D721Med (cell line): ENCODE data around the gene TGFB2.

Experiments used
- DNase-seq: peaks from one replicate; pipeline ENCODE4 v3.0.0; 2011; ENCODE audit warnings: low spot score; ENCODE audit not compliant: insufficient read length
- FAIRE-seq: peaks from 2 replicates; lab custom pipeline; 2011; peaks lifted over from hg19 to GRCh38; lab: Jason Lieb, UNC
- TF ChIP-seq, protein P1 (sequence below): IDR thresholded peaks from 2 replicates; pipeline ENCODE4 v1.5.1; 2012; ENCODE audit warnings: mild to moderate bottlenecking, control low read depth; ENCODE audit not compliant: insufficient read depth; ENCODE audit errors: missing control alignments

TGFB2 gene

DNA sequence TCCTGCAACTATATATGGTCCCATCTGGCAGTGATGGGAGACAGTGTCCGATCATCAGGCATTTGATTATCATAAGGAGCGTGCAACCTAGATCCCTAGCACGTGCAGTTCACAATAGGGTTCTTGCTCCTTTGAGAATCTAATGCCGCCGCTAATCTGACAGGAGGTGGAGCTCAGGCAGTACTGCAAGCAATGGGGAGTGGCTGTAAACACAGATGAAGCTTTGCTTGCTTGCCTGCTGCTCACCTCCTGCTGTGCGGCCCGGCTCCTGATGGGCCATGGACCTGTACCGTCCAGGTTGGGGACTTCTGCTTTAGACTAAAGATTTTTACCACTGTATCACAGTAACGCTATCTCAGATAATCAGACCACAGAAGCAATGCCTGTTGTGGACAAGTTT, 63.8 kb downstream of the TGFB2 start:
- FAIRE-seq: no peak
- no peak for DNase-seq
- TF ChIP-seq, protein P1, sequence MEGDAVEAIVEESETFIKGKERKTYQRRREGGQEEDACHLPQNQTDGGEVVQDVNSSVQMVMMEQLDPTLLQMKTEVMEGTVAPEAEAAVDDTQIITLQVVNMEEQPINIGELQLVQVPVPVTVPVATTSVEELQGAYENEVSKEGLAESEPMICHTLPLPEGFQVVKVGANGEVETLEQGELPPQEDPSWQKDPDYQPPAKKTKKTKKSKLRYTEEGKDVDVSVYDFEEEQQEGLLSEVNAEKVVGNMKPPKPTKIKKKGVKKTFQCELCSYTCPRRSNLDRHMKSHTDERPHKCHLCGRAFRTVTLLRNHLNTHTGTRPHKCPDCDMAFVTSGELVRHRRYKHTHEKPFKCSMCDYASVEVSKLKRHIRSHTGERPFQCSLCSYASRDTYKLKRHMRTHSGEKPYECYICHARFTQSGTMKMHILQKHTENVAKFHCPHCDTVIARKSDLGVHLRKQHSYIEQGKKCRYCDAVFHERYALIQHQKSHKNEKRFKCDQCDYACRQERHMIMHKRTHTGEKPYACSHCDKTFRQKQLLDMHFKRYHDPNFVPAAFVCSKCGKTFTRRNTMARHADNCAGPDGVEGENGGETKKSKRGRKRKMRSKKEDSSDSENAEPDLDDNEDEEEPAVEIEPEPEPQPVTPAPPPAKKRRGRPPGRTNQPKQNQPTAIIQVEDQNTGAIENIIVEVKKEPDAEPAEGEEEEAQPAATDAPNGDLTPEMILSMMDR: no peak

DNA sequence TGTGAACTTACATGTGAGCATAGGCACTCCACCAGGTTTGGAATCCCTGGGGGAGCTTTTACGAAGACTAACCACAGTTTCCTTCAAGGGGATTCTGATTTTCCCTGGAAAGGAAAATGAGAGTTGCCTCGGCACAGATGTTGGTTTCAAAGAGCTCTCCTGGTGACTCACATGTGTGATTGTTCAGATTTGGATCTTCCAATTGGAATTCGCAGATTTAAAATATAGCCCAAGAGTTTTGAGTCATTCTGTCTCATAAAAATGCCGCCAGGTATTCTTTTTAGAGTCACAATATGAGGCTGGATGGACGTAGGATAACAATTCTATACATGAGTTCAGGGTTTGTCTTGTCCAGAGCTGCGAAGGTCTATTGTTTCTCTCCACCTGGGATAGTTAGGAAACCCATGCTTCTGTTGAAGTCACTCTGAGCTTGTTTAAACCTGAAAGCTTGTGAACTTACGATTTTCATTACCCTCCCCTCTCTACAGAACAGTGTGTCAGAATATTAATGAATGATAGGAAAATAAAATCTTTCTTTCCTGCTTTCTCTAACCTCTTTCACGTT, 64.9 kb downstream of the TGFB2 start:
- no peak for FAIRE-seq
- no peak for DNase-seq
- TF ChIP-seq, protein P1: no peak

DNA sequence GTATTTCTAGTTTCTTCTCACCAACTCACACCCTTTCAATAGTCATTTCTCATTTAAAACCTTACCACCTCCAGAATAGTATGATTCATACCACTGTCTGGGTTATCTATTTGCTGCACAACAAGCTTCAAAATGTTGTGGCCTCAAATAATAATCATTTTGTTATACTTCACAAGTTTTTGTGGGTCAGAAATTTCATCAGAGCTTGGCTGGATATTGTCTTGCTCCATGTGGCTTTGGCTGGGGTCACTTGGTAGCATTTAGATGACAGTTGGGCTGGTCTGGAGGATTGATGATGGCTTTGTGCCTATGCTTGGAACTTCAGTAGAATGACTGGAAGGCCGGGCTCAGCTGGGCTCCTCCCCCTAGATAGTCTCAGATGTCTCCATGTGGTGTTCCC, 66.0 kb downstream of the TGFB2 start:
- FAIRE-seq (no peak), DNase-seq (no peak)
- TF ChIP-seq, protein P1: no peak

DNA sequence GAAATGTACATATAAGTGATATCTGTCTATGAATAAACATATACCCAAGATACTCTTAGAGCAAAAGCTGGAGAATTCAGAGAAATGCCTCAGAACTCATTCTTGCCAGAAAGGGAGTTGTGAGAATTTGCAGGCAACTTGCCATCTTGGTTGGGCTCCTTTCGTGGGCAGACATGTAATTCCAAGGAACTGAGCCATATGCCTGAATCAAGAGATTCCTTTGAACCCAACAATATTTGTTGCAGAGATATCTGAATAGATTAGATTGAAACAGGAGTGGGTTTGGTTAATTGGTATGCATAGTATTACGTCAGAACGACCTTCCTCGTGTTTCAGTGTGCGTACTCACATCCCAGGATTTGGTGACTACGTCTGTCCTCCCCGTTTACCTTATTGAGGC, 67.0 kb downstream of the TGFB2 start:
- DNase-seq: no peak
- TF ChIP-seq, protein P1: no peak
- FAIRE-seq: no peak

DNA sequence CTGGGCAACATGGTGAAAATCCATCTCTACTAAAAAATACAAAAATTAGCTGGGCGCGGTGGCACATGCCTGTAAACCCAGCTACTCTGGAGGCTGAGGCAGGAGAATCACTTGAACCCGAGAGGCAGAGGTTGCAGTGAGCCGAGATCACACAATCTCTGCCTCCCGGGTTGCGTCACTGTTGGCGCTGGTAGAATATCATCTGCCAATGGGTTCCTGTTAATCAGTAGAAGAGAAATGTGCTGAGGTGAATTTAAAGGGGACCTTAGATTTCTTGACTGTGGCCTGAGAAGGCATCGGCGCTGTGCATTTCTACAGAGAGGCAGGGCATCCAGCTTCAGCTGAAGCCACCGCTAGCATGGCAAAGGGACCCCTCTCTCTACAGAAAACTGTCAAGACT, 68.0 kb downstream of the TGFB2 start:
- DNase-seq: no peak
- TF ChIP-seq, protein P1: no peak
- FAIRE-seq: no peak

DNA sequence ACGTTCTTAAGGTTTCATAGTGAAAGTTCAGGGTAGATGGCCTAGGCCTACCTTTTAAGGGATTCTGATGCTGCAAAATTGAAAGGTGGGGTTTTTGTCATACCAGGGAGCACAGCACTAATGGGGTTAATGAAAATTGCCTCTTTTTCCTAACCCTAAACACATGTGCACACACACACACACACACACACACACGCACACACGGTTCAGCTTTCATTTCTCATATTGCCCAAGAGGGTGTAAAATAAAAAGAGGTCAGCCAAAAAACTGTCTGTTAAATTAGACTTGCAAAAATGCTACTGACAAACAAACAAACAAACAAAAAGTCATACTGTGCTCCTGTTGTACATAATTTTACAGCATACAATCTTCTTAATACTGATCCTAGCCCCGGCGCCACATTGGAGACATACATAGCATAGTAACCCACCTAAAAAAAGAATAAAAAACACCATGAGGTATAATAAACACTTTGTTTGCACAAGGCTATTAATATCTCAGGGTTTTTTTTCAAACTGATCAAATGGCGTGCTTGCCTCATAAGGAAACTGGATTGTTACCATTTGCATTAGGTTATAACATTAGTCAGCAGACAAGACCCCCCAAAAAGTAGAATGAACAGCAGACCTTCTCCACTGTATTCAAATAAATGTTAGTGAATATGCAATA, 69.1 kb downstream of the TGFB2 start:
- no peak for DNase-seq
- FAIRE-seq: no peak
- TF ChIP-seq, protein P1: no peak

DNA sequence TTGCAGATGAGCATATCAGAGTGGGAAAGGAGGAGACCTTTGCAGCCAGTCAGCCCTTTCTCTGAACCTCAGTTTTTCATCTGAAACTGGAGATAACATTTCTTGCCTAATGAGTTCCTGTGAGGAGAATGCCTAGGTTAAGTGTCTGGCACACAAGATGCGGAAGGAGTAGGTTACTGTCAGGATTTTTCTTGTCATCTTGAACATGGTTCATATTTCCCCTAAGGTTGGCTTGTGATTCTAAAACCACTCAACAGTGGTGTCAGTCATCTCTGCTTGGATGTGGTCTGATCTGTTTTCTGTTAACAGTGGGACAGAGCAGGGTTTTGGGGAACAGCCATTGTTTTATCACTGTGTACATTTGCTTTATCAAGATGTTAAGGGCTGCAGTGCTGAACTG, 70.6 kb downstream of the TGFB2 start:
- TF ChIP-seq, protein P1: no peak
- DNase-seq (no peak), FAIRE-seq (no peak)
